Thoracic aorta (tissue), 2 donors: ENCODE data around the gene PNLIPRP2. TPM values are rescaled to one million over a fixed set of nuclear protein-coding genes. Genes with fewer than 3 reads are reported as not detected.

Experiments used
- ATAC-seq: fragments of 150-250 bp; one replicate; pipeline ENCODE4 v1.8.0; 2017; ENCODE audit warnings: low read depth; ENCODE audit not compliant: insufficient number of reproducible peaks, low FRiP score
- DNase-seq: peaks from one replicate; pipeline ENCODE4 v3.0.0-alpha.2; 2020; ENCODE audit warnings: low spot score
- H3K27ac ChIP-seq, 2 donors: fragments of 200-600 bp; sonication (generic); 1 replicate in 1 of 2; 2 replicates in 1 of 2; pipeline ENCODE4 v1.5.1; 2016; ENCODE audit warnings: mild to moderate bottlenecking in 2 of 2, moderate library complexity in 2 of 2
- H3K27me3 ChIP-seq: fragments of 200-600 bp; sonication (generic); replicated peaks from 2 replicates; pipeline ENCODE4 v1.6.0; 2016; ENCODE audit warnings: mild to moderate bottlenecking; ENCODE audit not compliant: insufficient read depth
- H3K36me3 ChIP-seq: fragments of 200-600 bp; sonication (generic); one replicate; pipeline ENCODE4 v1.5.1; 2016
- H3K4me1 ChIP-seq, 2 donors: fragments of 200-600 bp; sonication (generic); 1 replicate in 1 of 2; 2 replicates in 1 of 2; pipeline versions ENCODE4 v1.5.1 to v1.6.0; 2016; ENCODE audit warnings: low read depth in 2 of 2, mild to moderate bottlenecking in 1 of 2; ENCODE audit not compliant: control insufficient read depth in 1 of 2
- H3K4me3 ChIP-seq: fragments of 200-600 bp; sonication (generic); 2 replicates; pipeline ENCODE4 v1.5.1; 2016; ENCODE audit warnings: mild to moderate bottlenecking
- H3K9me3 ChIP-seq: fragments of 200-600 bp; sonication (generic); 2 replicates; pipeline ENCODE4 v1.5.1; 2016
- CTCF ChIP-seq: fragments of 200-600 bp; sonication (generic); IDR thresholded peaks from one replicate; pipeline ENCODE4 v1.5.1; 2019; ENCODE audit warnings: antibody characterized with exemption
- total RNA-seq, 2 donors: library from RNA; depleted of rRNA; stranded (reverse); fragments of >200 nt; gene quantifications; one replicate each; pipeline versions ENCODE4 v1.1.0 to v1.2.3, GENCODE V29; 2016

The PNLIPRP2 gene
- total RNA-seq, 2 donors from 2014 or later: 2.3 TPM; not detected in 1

GRCh38 chr10:116655568-116655967 lies 34.8 kb downstream of the PNLIPRP2 start:
- no peaks in the 10 kb centered on the region for H3K27me3 ChIP-seq
- TF ChIP-seq CTCF: no peak
- no peaks in the 10 kb centered on the region for H3K9me3 ChIP-seq
- no peaks in the 10 kb centered on the region for H3K4me1 ChIP-seq
- no peak overlapping the region for H3K4me3 ChIP-seq
- no peak for DNase-seq
- no peaks in the 10 kb centered on the region for H3K36me3 ChIP-seq
- no peak for ATAC-seq
- H3K27ac ChIP-seq: no peak overlapping the region

GRCh38 chr10:116656044-116656443 lies 35.3 kb downstream of the PNLIPRP2 start:
- Histone ChIP-seq H3K27me3 (no peaks in the 10 kb centered on the region), H3K27ac (no peak overlapping the region), H3K4me3 (no peak overlapping the region)

GRCh38 chr10:116657863-116658551 lies 37.3 kb downstream of the PNLIPRP2 start:
- ATAC-seq (no peak), DNase-seq (no peak)
- TF ChIP-seq CTCF: no peak
- Histone ChIP-seq H3K9me3 (no peaks in the 10 kb centered on the region), H3K4me3 (no peak overlapping the region), H3K36me3 (no peaks in the 10 kb centered on the region), H3K27me3 (no peaks in the 10 kb centered on the region), H3K27ac (no peak overlapping the region), H3K4me1 (no peaks in the 10 kb centered on the region)

More at GRCh38 chr10:116656044-116656443, 35.3 kb downstream of the PNLIPRP2 start:
- TF ChIP-seq CTCF: no peak
- ATAC-seq (no peak), DNase-seq (no peak)
- Histone ChIP-seq H3K36me3 (no peaks in the 10 kb centered on the region), H3K9me3 (no peaks in the 10 kb centered on the region), H3K4me1 (no peaks in the 10 kb centered on the region)

GRCh38 chr10:116659049-116659670 lies 38.4 kb downstream of the PNLIPRP2 start:
- DNase-seq (no peak), ATAC-seq (no peak)
- Histone ChIP-seq H3K27me3 (no peaks in the 10 kb centered on the region), H3K4me1 (no peaks in the 10 kb centered on the region), H3K4me3 (no peak overlapping the region), H3K27ac (no peak overlapping the region), H3K9me3 (no peaks in the 10 kb centered on the region), H3K36me3 (no peaks in the 10 kb centered on the region)
- TF ChIP-seq CTCF: no peak

- H3K4me3 ChIP-seq: no peak overlapping the region
- no peaks in the 10 kb centered on the region for H3K27me3 ChIP-seq
- DNase-seq (no peak), ATAC-seq (no peak)
- no peak overlapping the region for H3K27ac ChIP-seq
- no peaks in the 10 kb centered on the region for H3K9me3 ChIP-seq
- no peaks in the 10 kb centered on the region for H3K36me3 ChIP-seq
- H3K4me1 ChIP-seq: peaks cover 2% of the 10 kb centered on the region in 2 donors
- no peak for TF ChIP-seq CTCF
These were observed 40.1 kb downstream of the PNLIPRP2 start for GRCh38 chr10:116660860-116661259.
